ENCODE results near the gene MYO18A.
A peak's percentile ranks its signal among the peaks of the same experiment; 100 is the strongest.

MYO18A gene

GRCh38 chr17:29077320-29077719 is 102.9 kb downstream of the MYO18A start:
- DNase-seq (ENCODE audit: low read depth in 1 of 2, low spot score in 1 of 2) = no peak
- TF ChIP-seq POLR2AphosphoS5 (IDR thresholded peaks at IDR 0.05; ENCODE audit: low read depth) (no peak), SPI1 (IDR thresholded peaks at IDR 0.05; ENCODE audit: borderline replicate concordance, low read depth) (peak; percentile 40; the same call in 1 of the 2 replicates)
- H3K4me3 ChIP-seq (replicated peaks; ENCODE audit: insufficient read depth, low read length) = no peak overlapping the region
- H3K27ac ChIP-seq (replicated peaks) = no peak overlapping the region
- no peaks in the 10 kb centered on the region for H3K27me3 ChIP-seq (ENCODE audit: insufficient read depth, poor library complexity, severe bottlenecking)

GRCh38 chr17:29076722-29077121 is 103.5 kb downstream of the MYO18A start:
- no peak for DNase-seq (ENCODE audit: low read depth in 1 of 2, low spot score in 1 of 2)
- H3K27me3 ChIP-seq (ENCODE audit: insufficient read depth, poor library complexity, severe bottlenecking) = no peaks in the 10 kb centered on the region
- no peak for TF ChIP-seq REST (IDR thresholded peaks at IDR 0.05; ENCODE audit: insufficient replicate concordance, low read depth)
- TF ChIP-seq SPI1 (IDR thresholded peaks at IDR 0.05; ENCODE audit: borderline replicate concordance, low read depth) = no peak
- no peak for TF ChIP-seq POLR2AphosphoS5 (IDR thresholded peaks at IDR 0.05; ENCODE audit: low read depth)
- TF ChIP-seq CTCF (IDR thresholded peaks at IDR 0.05; ENCODE audit: insufficient read depth, low read length) = no peak
- TF ChIP-seq GABPA (IDR thresholded peaks at IDR 0.05; ENCODE audit: low read depth) = no peak
- H3K27ac ChIP-seq (replicated peaks) = no peak overlapping the region
- H3K4me3 ChIP-seq (replicated peaks; ENCODE audit: insufficient read depth, low read length) = no peak overlapping the region

GRCh38 chr17:29076087-29076486 is 104.1 kb downstream of the MYO18A start:
- TF ChIP-seq GABPA (IDR thresholded peaks at IDR 0.05; ENCODE audit: low read depth) (no peak), SPI1 (IDR thresholded peaks at IDR 0.05; ENCODE audit: borderline replicate concordance, low read depth) (no peak), POLR2AphosphoS5 (IDR thresholded peaks at IDR 0.05; ENCODE audit: low read depth) (no peak), CTCF (IDR thresholded peaks at IDR 0.05; ENCODE audit: insufficient read depth, low read length) (no peak), REST (IDR thresholded peaks at IDR 0.05; ENCODE audit: insufficient replicate concordance, low read depth) (no peak)
- no peak overlapping the region for H3K27ac ChIP-seq (replicated peaks)
- no peaks in the 10 kb centered on the region for H3K27me3 ChIP-seq (ENCODE audit: insufficient read depth, poor library complexity, severe bottlenecking)
- no peak overlapping the region for H3K4me3 ChIP-seq (replicated peaks; ENCODE audit: insufficient read depth, low read length)
- no peak for DNase-seq (ENCODE audit: low read depth in 1 of 2, low spot score in 1 of 2)

- H3K4me3 ChIP-seq (replicated peaks; ENCODE audit: insufficient read depth, low read length) = no peak overlapping the region
- no peak overlapping the region for H3K27ac ChIP-seq (replicated peaks)
- no peak for TF ChIP-seq REST (IDR thresholded peaks at IDR 0.05; ENCODE audit: insufficient replicate concordance, low read depth)
- TF ChIP-seq POLR2AphosphoS5 (IDR thresholded peaks at IDR 0.05; ENCODE audit: low read depth) = no peak
- TF ChIP-seq CTCF (IDR thresholded peaks at IDR 0.05; ENCODE audit: insufficient read depth, low read length) = no peak
- TF ChIP-seq GABPA (IDR thresholded peaks at IDR 0.05; ENCODE audit: low read depth) = no peak
- TF ChIP-seq SPI1 (IDR thresholded peaks at IDR 0.05; ENCODE audit: borderline replicate concordance, low read depth) = no peak
- DNase-seq (ENCODE audit: low read depth in 1 of 2, low spot score in 1 of 2) = no peak
- no peaks in the 10 kb centered on the region for H3K27me3 ChIP-seq (ENCODE audit: insufficient read depth, poor library complexity, severe bottlenecking)
Observed at GRCh38 chr17:29074488-29074887, 105.7 kb downstream of the MYO18A start.
